ENCODE results near the gene CMPK2. TPM values are rescaled to one million over a fixed set of nuclear protein-coding genes. Genes with fewer than 3 reads are reported as not detected.

The CMPK2 gene
- total and polyA plus RNA-seq, 2 donors from 2014 or later: 2.8 to 4.5 TPM

DNA sequence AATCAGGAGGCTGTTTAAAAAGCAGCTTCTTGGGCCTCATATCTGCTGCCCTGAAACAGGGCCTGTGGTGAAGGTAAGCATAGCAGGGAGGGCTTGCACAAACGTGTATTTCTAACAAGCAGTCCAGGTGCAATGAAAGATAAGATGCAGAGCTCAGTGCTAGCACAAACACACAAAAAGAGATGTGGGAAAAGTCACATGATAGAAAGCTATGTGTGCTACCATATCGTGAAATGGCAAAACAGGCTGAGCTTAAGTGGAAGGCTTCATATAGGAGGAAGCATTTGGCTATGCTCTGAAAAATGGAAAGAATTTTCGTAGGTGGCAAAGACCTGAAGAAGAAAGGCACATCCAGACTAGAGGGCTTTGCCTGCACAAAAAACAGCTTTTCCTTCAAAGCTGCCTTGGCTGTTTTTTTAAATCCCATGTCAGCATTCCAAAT is 22.1 kb upstream of the CMPK2 start:
- Histone ChIP-seq H3K9me3 (ENCODE audit: control insufficient read depth in 2 of 3, insufficient read depth in 1 of 3, low read length in 3 of 3) (no peaks in the 10 kb centered on the region), H3K27me3 (ENCODE audit: control insufficient read depth, insufficient read depth, low read length) (no peaks in the 10 kb centered on the region), H3K36me3 (ENCODE audit: control insufficient read depth in 2 of 3, insufficient read depth in 3 of 3, low read length in 3 of 3) (no peaks in the 10 kb centered on the region), H3K9ac (ENCODE audit: low read length in 3 of 3) (no peak overlapping the region), H3K4me1 (ENCODE audit: control insufficient read depth in 2 of 3, insufficient read depth in 2 of 3, low read depth in 1 of 3, low read length in 3 of 3) (no peaks in the 10 kb centered on the region), H3K27ac (ENCODE audit: low read depth in 2 of 2, low read length in 2 of 2) (no peak overlapping the region), H3K4me3 (ENCODE audit: low read length in 3 of 3) (no peak overlapping the region)
- TF ChIP-seq, protein P1, sequence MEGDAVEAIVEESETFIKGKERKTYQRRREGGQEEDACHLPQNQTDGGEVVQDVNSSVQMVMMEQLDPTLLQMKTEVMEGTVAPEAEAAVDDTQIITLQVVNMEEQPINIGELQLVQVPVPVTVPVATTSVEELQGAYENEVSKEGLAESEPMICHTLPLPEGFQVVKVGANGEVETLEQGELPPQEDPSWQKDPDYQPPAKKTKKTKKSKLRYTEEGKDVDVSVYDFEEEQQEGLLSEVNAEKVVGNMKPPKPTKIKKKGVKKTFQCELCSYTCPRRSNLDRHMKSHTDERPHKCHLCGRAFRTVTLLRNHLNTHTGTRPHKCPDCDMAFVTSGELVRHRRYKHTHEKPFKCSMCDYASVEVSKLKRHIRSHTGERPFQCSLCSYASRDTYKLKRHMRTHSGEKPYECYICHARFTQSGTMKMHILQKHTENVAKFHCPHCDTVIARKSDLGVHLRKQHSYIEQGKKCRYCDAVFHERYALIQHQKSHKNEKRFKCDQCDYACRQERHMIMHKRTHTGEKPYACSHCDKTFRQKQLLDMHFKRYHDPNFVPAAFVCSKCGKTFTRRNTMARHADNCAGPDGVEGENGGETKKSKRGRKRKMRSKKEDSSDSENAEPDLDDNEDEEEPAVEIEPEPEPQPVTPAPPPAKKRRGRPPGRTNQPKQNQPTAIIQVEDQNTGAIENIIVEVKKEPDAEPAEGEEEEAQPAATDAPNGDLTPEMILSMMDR (IDR thresholded peaks at IDR 0.05; ENCODE audit: borderline replicate concordance, extremely low read depth, insufficient read depth): no peak
- intact Hi-C loops (cut with DNase I): no loop called here
- no peak for FAIRE-seq
- no peak for DNase-seq

- FAIRE-seq: no peak
- H3K4me1 ChIP-seq (ENCODE audit: control insufficient read depth in 2 of 3, insufficient read depth in 2 of 3, low read depth in 1 of 3, low read length in 3 of 3): no peaks in the 10 kb centered on the region
- H3K4me3 ChIP-seq (ENCODE audit: low read length in 3 of 3): no peak overlapping the region
- H3K27me3 ChIP-seq (ENCODE audit: control insufficient read depth, insufficient read depth, low read length): no peaks in the 10 kb centered on the region
- intact Hi-C loops (cut with DNase I): no loop called here
- no peaks in the 10 kb centered on the region for H3K36me3 ChIP-seq (ENCODE audit: control insufficient read depth in 2 of 3, insufficient read depth in 3 of 3, low read length in 3 of 3)
- H3K9me3 ChIP-seq (ENCODE audit: control insufficient read depth in 2 of 3, insufficient read depth in 1 of 3, low read length in 3 of 3): no peaks in the 10 kb centered on the region
- TF ChIP-seq, protein P1 (IDR thresholded peaks at IDR 0.05; ENCODE audit: borderline replicate concordance, extremely low read depth, insufficient read depth): no peak
- H3K9ac ChIP-seq (ENCODE audit: low read length in 3 of 3): no peak overlapping the region
- DNase-seq: no peak
- no peak overlapping the region for H3K27ac ChIP-seq (ENCODE audit: low read depth in 2 of 2, low read length in 2 of 2)
Measured at GRCh38 chr2:6885968-6886367, 20.3 kb upstream of the CMPK2 start.

DNA sequence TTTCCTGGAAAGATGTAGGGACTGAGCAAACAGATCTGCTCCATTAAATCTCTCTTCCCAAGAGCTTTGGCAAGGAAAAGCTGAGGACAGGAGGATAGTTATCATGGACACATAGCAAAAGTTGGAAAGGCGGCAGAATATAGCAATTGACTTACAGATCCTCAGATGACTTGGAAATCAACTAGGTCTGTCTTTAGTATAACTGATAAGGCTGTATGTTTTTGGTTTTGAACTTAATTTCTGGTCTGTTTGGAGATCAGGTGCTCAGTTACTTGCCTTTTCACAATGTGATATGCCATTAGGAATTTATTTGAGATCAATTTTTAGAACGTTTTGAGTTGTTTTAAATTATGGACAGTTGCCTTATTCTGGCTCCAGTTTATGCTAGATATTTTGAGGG is 19.8 kb upstream of the CMPK2 start:
- TF ChIP-seq, protein P1 (IDR thresholded peaks at IDR 0.05; ENCODE audit: borderline replicate concordance, extremely low read depth, insufficient read depth): no peak
- Histone ChIP-seq H3K36me3 (ENCODE audit: control insufficient read depth in 2 of 3, insufficient read depth in 3 of 3, low read length in 3 of 3) (no peaks in the 10 kb centered on the region), H3K27me3 (ENCODE audit: control insufficient read depth, insufficient read depth, low read length) (no peaks in the 10 kb centered on the region), H3K4me1 (ENCODE audit: control insufficient read depth in 2 of 3, insufficient read depth in 2 of 3, low read depth in 1 of 3, low read length in 3 of 3) (no peaks in the 10 kb centered on the region), H3K9me3 (ENCODE audit: control insufficient read depth in 2 of 3, insufficient read depth in 1 of 3, low read length in 3 of 3) (no peaks in the 10 kb centered on the region), H3K27ac (ENCODE audit: low read depth in 2 of 2, low read length in 2 of 2) (no peak overlapping the region), H3K9ac (ENCODE audit: low read length in 3 of 3) (no peak overlapping the region), H3K4me3 (ENCODE audit: low read length in 3 of 3) (no peak overlapping the region)
- no peak for DNase-seq
- intact Hi-C loops (cut with DNase I): no loop called here
- no peak for FAIRE-seq

All from kidney (tissue), 14 donors.